Smooth muscle cell (in vitro differentiated cells): ENCODE measurements around the gene EEFSEC. TPM values are rescaled to one million over a fixed set of nuclear protein-coding genes. Genes with fewer than 3 reads are reported as not detected.

Experiments
- DNase-seq: peaks from one replicate; lab custom pipeline; 2025; ENCODE audit not compliant: unreplicated experiment; lab: John Stamatoyannopoulos, UW
- H2AFZ ChIP-seq: fragments of 200-600 bp; sonication (generic); 2 replicates; pipeline ENCODE4 v1.6.0; 2016; ENCODE audit warnings: antibody characterized with exemption, low read depth, mild to moderate bottlenecking
- H3F3A ChIP-seq: fragments of 200-600 bp; sonication (generic); 2 replicates; pipeline ENCODE4 v1.6.0; 2017; ENCODE audit warnings: antibody characterized with exemption, low read depth
- H3K27ac ChIP-seq: fragments of 200-600 bp; sonication (generic); 2 replicates; pipeline ENCODE4 v1.5.1; 2016; ENCODE audit warnings: low read depth, mild to moderate bottlenecking
- H3K27me3 ChIP-seq: fragments of 200-600 bp; sonication (generic); 2 replicates; pipeline ENCODE4 v1.6.1; 2016; ENCODE audit warnings: low read depth, mild to moderate bottlenecking
- H3K36me3 ChIP-seq: fragments of 200-600 bp; sonication (generic); 2 replicates; pipeline ENCODE4 v1.5.1; 2016; ENCODE audit warnings: low read depth
- H3K4me1 ChIP-seq: fragments of 200-600 bp; sonication (generic); 2 replicates; pipeline ENCODE4 v1.5.1; 2016; ENCODE audit warnings: low read depth
- H3K4me2 ChIP-seq: fragments of 200-600 bp; sonication (generic); 2 replicates; pipeline ENCODE4 v1.6.0; 2016; ENCODE audit warnings: mild to moderate bottlenecking
- H3K4me3 ChIP-seq: fragments of 200-600 bp; sonication (generic); 2 replicates; pipeline ENCODE4 v1.5.1; 2016; ENCODE audit warnings: mild to moderate bottlenecking
- H3K79me2 ChIP-seq: fragments of 200-600 bp; sonication (generic); 2 replicates; pipeline ENCODE4 v1.6.0; 2016; ENCODE audit warnings: low read depth, mild to moderate bottlenecking
- H3K9ac ChIP-seq: fragments of 200-600 bp; sonication (generic); 2 replicates; pipeline ENCODE4 v1.6.0; 2016; ENCODE audit warnings: low read depth
- H3K9me3 ChIP-seq: fragments of 200-600 bp; sonication (generic); replicated peaks from 2 replicates; pipeline ENCODE4 v1.5.1; 2016; ENCODE audit warnings: low read depth
- H4K20me1 ChIP-seq: fragments of 200-600 bp; sonication (generic); 2 replicates; pipeline ENCODE4 v1.6.0; 2016; ENCODE audit warnings: low read depth
- CTCF ChIP-seq: fragments of 200-600 bp; sonication (generic); IDR thresholded peaks from 2 replicates; pipeline ENCODE4 v1.5.1; 2017; ENCODE audit warnings: borderline replicate concordance, mild to moderate bottlenecking, antibody characterized with exemption; ENCODE audit not compliant: insufficient read depth, poor library complexity, severe bottlenecking
- WGBS: methylation state at CpG from one replicate; pipeline ENCODE4 v1.1.7; 2016; ENCODE audit warnings: low lambda C conversion rate; 5-methylcytosine and 5-hydroxymethylcytosine counted together
- polyA plus RNA-seq: library from polyadenylated mRNA; unstranded; fragments of >200 nt; fragmentation: Nextera tagmentation; extraction: Ambion mirVana; gene quantifications from 2 replicates; pipeline ENCODE4 v1.2.1, GENCODE V29; 2016
- total RNA-seq: library from RNA; depleted of rRNA; stranded (reverse); fragments of >200 nt; gene quantifications from 2 replicates; pipeline ENCODE4 v1.2.3, GENCODE V29; 2014

Gene EEFSEC
- total and polyA plus RNA-seq, 2 experiments from 2014 or later, result 12.4 to 17.1 TPM

DNA sequence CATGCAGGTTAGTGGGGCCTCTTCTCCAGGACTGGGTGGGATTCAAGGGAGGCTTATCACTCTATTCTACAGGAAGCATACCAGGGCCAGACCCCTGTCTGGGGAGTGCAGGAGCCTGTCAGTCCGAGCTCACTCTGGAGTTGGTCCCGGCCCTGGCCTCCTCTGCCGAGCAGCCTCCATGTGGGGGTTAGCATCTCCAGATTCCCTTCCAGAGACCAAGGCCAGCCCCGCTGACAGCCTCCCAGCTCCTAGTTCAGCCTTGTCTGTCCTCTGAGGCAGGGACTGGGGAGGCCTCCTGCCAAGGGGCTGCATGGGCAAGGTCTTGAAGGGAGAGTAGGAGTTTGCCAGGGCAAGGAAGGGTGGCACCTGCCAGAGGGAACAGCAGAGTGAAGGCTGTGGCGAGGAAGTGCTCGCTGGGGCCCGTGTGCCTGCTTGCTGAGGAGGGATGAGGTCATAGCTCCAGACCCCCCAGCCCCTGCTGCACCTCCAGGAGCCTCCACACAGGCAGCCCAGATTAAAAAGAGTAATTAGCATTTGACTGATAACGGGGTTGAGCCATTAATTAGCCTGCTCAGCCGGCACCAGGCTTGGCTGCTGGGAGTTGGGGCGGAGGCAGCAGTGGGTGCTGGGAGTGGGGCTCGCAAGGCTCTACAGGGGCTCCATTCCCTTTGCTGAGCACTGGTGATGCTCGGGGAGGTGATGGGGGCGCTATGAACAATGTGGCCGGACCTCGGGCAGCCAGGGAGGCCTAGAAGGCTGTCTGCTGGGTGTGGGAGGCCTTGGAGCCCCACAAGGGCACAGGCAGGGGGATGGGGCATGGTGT is 259.1 kb downstream of the EEFSEC start:
- WGBS, result 57% methylated on average over 15 of the region's 15 CpGs
- H3K9me3 ChIP-seq, result no peaks in the 10 kb centered on the region
- DNase-seq, result no peak

DNA sequence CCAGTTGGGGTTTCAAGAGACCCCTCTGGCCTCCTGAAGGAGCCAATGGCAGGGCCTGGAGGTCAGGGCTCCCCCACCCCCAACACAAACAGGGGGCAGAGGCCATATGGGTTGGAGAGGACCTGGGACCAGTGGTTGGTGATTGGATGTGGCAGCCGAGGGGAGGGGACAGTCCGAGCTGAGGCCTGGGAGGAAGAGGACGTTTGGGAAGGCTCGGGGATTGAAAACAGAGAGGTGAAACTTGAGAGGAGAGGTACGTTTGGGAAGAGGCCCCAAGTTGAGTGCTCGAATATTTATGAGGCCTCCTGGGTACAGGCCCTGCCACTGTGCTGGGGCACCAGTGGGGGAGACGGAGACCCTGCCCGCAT is 259.7 kb downstream of the EEFSEC start:
- Histone ChIP-seq H3K4me1 (no peaks in the 10 kb centered on the region), H3F3A (no peaks in the 10 kb centered on the region), H4K20me1 (no peaks in the 10 kb centered on the region), H3K36me3 (no peaks in the 10 kb centered on the region), H3K27ac (no peak overlapping the region), H3K9ac (no peak overlapping the region), H2AFZ (no peak overlapping the region), H3K27me3 (no peaks in the 10 kb centered on the region), H3K79me2 (no peaks in the 10 kb centered on the region), H3K4me2 (no peak overlapping the region), H3K4me3 (no peak overlapping the region), H3K9me3 (no peaks in the 10 kb centered on the region)
- no peak for DNase-seq
- 74% methylated on average over 8 of the region's 8 CpGs for WGBS
- TF ChIP-seq CTCF, result no peak

More for the DNA sequence above, 259.1 kb downstream of the EEFSEC start:
- no peak for TF ChIP-seq CTCF
- no peak overlapping the region for H3K4me2 ChIP-seq
- H2AFZ ChIP-seq, result no peak overlapping the region
- no peaks in the 10 kb centered on the region for H3K27me3 ChIP-seq
- no peaks in the 10 kb centered on the region for H4K20me1 ChIP-seq
- H3K27ac ChIP-seq, result no peak overlapping the region
- no peaks in the 10 kb centered on the region for H3F3A ChIP-seq
- H3K36me3 ChIP-seq, result no peaks in the 10 kb centered on the region
- H3K4me3 ChIP-seq, result no peak overlapping the region
- H3K79me2 ChIP-seq, result no peaks in the 10 kb centered on the region
- H3K4me1 ChIP-seq, result no peaks in the 10 kb centered on the region
- H3K9ac ChIP-seq, result no peak overlapping the region

DNA sequence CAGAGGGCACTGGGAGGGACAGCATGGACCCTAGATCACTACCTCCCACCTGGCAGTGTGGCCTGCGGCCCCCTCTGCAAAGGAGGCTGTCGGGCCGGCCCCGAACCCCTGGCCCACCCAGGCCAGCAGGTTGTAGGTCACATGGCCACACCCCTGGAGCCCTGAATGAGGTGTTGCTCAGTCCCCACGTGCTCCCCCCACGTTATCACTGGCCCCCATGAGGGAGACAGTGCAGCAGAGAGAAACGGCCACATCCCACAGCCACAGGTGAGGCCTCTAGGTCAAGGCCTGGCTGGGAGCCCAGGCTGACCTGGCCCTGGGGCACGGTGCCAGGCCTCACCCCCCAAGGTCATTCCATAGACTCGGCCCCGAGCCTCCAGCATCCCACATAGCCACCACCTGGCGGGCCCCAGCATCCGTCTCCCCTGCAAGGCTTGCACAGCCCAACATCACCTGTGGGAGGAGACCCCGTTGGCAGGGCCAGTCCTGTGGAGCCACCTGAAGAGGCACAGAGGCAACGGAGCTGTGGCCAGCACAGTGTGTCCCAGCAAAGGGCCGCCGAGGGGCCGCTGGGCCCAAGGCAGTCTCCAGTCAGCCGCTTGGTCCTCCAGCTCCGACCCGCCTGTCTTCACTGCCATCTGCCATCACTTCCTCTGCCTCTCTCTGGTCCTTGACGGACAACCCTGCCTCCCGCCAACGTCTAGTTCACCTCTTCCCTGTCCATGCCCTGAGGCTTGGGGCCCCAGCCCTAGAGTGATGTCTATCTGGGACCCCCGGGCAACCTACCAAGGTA is 260.3 kb downstream of the EEFSEC start:
- WGBS, result 97% methylated on average over 21 of the region's 24 CpGs
- Histone ChIP-seq H3K4me3 (no peak overlapping the region), H3K9ac (no peak overlapping the region), H3K79me2 (no peaks in the 10 kb centered on the region), H3K27me3 (no peaks in the 10 kb centered on the region), H4K20me1 (no peaks in the 10 kb centered on the region), H3K9me3 (no peaks in the 10 kb centered on the region), H3F3A (no peaks in the 10 kb centered on the region), H3K27ac (no peak overlapping the region), H3K36me3 (no peaks in the 10 kb centered on the region), H3K4me1 (no peaks in the 10 kb centered on the region), H2AFZ (no peak overlapping the region), H3K4me2 (no peak overlapping the region)
- TF ChIP-seq CTCF, result no peak
- DNase-seq, result no peak
